ENCODE measurements around the gene NID1. TPM values are rescaled to one million over a fixed set of nuclear protein-coding genes. Genes with fewer than 3 reads are reported as not detected.
"Not testable (repeated sequence)": the region's sequence is repeated elsewhere in the genome, so short reads cannot be mapped to it uniquely, and the experiment has no call there.

NID1 gene
- total and polyA plus RNA-seq, 11 donors = 19.4 to 157 (median 61.7) TPM

DNA sequence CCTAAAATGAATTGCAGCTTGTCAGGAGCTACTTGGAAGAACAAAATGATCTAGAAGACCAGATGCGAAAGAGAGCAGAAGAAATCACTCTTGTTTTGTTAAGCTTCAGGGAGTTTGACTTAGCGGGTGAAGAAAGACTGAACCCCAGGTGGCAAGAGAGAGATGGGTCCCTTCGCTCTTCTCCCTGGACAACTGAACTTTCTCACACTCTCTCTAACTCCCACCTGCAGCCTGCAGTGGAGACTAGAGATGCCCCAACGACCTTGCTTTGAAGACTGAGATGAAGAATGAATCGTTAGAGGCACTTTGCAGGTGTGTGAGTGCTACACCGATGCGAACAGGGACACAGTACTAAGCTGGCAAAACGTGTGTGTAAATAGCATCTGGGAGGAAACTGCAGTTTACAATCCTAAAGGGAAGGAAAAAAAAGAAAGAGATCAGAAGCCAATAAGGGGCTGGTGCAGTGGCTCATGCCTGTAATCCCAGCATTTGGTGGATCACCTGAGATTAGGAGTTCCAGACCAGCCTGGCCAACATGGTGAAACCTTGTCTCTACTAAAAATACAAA is 133.6 kb downstream of the NID1 start:
- DNase-seq (no peak), ATAC-seq (no peak)
- peaks cover 0 to 31% (median 0%) of the 10 kb centered on the region in 12 donors for H3K4me1 ChIP-seq
- intact Hi-C loops (cut with DNase I) = no loop called here
- WGBS, 4 donors = 68 to 80% (median 76%) methylated on average over 8 of the region's 8 CpGs
- H3K9me3 ChIP-seq = no peaks in the 10 kb centered on the region
- no peak for TF ChIP-seq CTCF (IDR thresholded peaks at IDR 0.05)
- TF ChIP-seq POLR2A (IDR thresholded peaks at IDR 0.05) = no peak
- H3K4me3 ChIP-seq = no peak overlapping the region
- H3K36me3 ChIP-seq = no peaks in the 10 kb centered on the region
- H3K27ac ChIP-seq = no peak overlapping the region
- H3K27me3 ChIP-seq = no peaks in the 10 kb centered on the region

- intact Hi-C loops (cut with DNase I) = no loop called here
- Histone ChIP-seq H3K36me3 (no peaks in the 10 kb centered on the region), H3K9me3 (no peaks in the 10 kb centered on the region), H3K4me1 (peaks cover 0 to 24% (median 0%) of the 10 kb centered on the region in 12 donors), H3K27ac (no peak overlapping the region), H3K27me3 (no peaks in the 10 kb centered on the region), H3K4me3 (no peak overlapping the region)
- no peak for TF ChIP-seq CTCF (IDR thresholded peaks at IDR 0.05)
- TF ChIP-seq POLR2A (IDR thresholded peaks at IDR 0.05) = no peak
- no peak for ATAC-seq
- DNase-seq = no peak
- WGBS, 4 donors = 74 to 87% (median 79%) methylated on average over 8 of the region's 8 CpGs
These were observed 134.3 kb downstream of the NID1 start for GRCh38 chr1:235930543-235930942.

- no peak overlapping the region for H3K27ac ChIP-seq
- intact Hi-C loops (cut with DNase I) = no loop called here
- TF ChIP-seq POLR2A (IDR thresholded peaks at IDR 0.05) (no peak), CTCF (IDR thresholded peaks at IDR 0.05) (no peak)
- no peaks in the 10 kb centered on the region for H3K27me3 ChIP-seq
- WGBS, 4 donors = 81 to 89% (median 85%) methylated on average over 4 of the region's 4 CpGs
- no peak overlapping the region for H3K4me3 ChIP-seq
- H3K9me3 ChIP-seq = no peaks in the 10 kb centered on the region
- no peaks in the 10 kb centered on the region for H3K36me3 ChIP-seq
- peaks cover 0 to 26% (median 0%) of the 10 kb centered on the region in 12 donors for H3K4me1 ChIP-seq
- ATAC-seq (no peak), DNase-seq (no peak)
These were observed 135.7 kb downstream of the NID1 start for GRCh38 chr1:235929216-235929615.

GRCh38 chr1:235928197-235928596 is 136.7 kb downstream of the NID1 start:
- Histone ChIP-seq H3K4me1 (peaks cover 0 to 28% (median 1%) of the 10 kb centered on the region in 12 donors), H3K4me3 (no peak overlapping the region), H3K9me3 (no peaks in the 10 kb centered on the region), H3K27me3 (no peaks in the 10 kb centered on the region), H3K27ac (no peak overlapping the region), H3K36me3 (no peaks in the 10 kb centered on the region)
- no peak for DNase-seq
- TF ChIP-seq CTCF (IDR thresholded peaks at IDR 0.05) (no peak), POLR2A (IDR thresholded peaks at IDR 0.05) (no peak)
- no peak for ATAC-seq
- intact Hi-C loops (cut with DNase I) = no loop called here
- WGBS, 4 donors = 79 to 88% (median 84%) methylated on average over 2 of the region's 2 CpGs

- H3K27ac ChIP-seq; intact Hi-C loops (cut with DNase I); H3K9me3 ChIP-seq; H3K36me3 ChIP-seq; H3K27me3 ChIP-seq; ATAC-seq; H3K4me3 ChIP-seq; DNase-seq: not testable (repeated sequence)
- peaks cover 0 to 23% (median 1%) of the 10 kb centered on the region in 12 donors for H3K4me1 ChIP-seq
These were observed 137.3 kb downstream of the NID1 start for GRCh38 chr1:235927551-235927950.

All from heart left ventricle (tissue), 16 donors.